Measurements from ENCODE around the gene CLPTM1L.

DNA sequence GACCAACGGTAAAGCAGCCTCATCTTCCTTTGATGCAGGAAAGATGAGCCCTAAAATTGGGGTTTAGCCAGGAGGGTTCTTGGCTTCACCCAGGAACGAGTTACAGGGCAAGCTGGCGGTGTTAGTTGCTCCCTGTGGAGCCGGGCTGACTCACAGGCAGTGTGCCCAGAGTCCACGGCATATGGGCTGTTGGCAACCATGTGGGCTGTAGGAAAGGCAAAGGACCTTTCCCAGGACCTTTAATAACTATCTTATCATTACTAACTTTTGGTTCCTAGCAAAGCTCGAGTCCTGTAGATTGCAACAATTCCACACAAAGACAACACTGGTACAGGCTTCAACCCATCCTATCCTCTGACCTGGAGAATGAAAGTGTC, 29.8 kb upstream of the CLPTM1L start:
- TF ChIP-seq CTCF (IDR thresholded peaks at IDR 0.05) = no peak
- no peak for TF ChIP-seq EZH2 (IDR thresholded peaks at IDR 0.05; ENCODE audit: borderline replicate concordance, insufficient read depth, low read depth, low read length, poor library complexity, severe bottlenecking)
